Calu3 (cell line): Measurements from ENCODE around the gene RMI1. TPM values are rescaled to one million over a fixed set of nuclear protein-coding genes. Genes with fewer than 3 reads are reported as not detected.

Experiments
- BruUV-seq: library from RNA; stranded (reverse); fragments of 400-500 nt; replicated peaks from 2 replicates; lab custom pipeline; 2021; lab: Mats Ljungman, UMichigan
- CTCF ChIA-PET: fragments of 300-600 bp; sonication (Branson Sonifier 250); formaldehyde crosslinking; loops from one replicate; lab custom pipeline; 2022; ENCODE audit warnings: antibody characterized with exemption; lab: Charles Lee
- DNase-seq: peaks from one replicate; pipeline ENCODE4 v3.0.0; 2022
- H3K27ac Mint-ChIP-seq: one replicate; pipeline ENCODE4 v1.8.0; 2022; ENCODE audit warnings: mixed read lengths; ENCODE audit not compliant: unreplicated experiment
- H3K27me3 Mint-ChIP-seq: one replicate; pipeline ENCODE4 v1.8.0; 2022; ENCODE audit warnings: mixed read lengths; ENCODE audit not compliant: unreplicated experiment
- H3K36me3 Mint-ChIP-seq: one replicate; pipeline ENCODE4 v1.8.0; 2022; ENCODE audit warnings: mild to moderate bottlenecking, moderate library complexity, mixed read lengths; ENCODE audit not compliant: insufficient read depth, unreplicated experiment
- H3K4me1 Mint-ChIP-seq: one replicate; pipeline ENCODE4 v1.8.0; 2022; ENCODE audit warnings: mild to moderate bottlenecking, low read depth, mixed read lengths; ENCODE audit not compliant: unreplicated experiment
- H3K4me3 Mint-ChIP-seq: one replicate; pipeline ENCODE4 v1.8.0; 2022; ENCODE audit warnings: mild to moderate bottlenecking, low read depth, moderate library complexity, mixed read lengths; ENCODE audit not compliant: unreplicated experiment
- H3K9me3 Mint-ChIP-seq: one replicate; pipeline ENCODE4 v1.8.0; 2022; ENCODE audit warnings: low read depth, mixed read lengths; ENCODE audit not compliant: unreplicated experiment
- CTCF ChIP-seq: fragments of 200-600 bp; IDR thresholded peaks from one replicate; pipeline ENCODE4 v1.8.0; 2022; ENCODE audit warnings: antibody characterized with exemption; ENCODE audit not compliant: unreplicated experiment
- intact Hi-C: fragments of 100-400 bp; cut with micrococcal nuclease; formaldehyde crosslinking; loops from one replicate; pipeline ENCODE4 v1.10.0; 2022; ENCODE audit not compliant: unreplicated experiment
- total RNA-seq: library from RNA; stranded (reverse); gene quantifications from 2 replicates; pipeline ENCODE4 v1.2.3, GENCODE V29; 2022

Gene RMI1
- total RNA-seq, 1 experiment from 2014 or later: 15.4 TPM

- Mint-ChIP-seq H3K4me3 (no peak overlapping the region), H3K36me3 (peaks cover 35% of the 10 kb centered on the region), H3K9me3 (no peaks in the 10 kb centered on the region), H3K4me1 (peaks cover 7% of the 10 kb centered on the region), H3K27me3 (no peaks in the 10 kb centered on the region), H3K27ac (no peak overlapping the region)
- no peak for DNase-seq
- no peak for TF ChIP-seq CTCF
- CTCF ChIA-PET: interaction anchor here (0.6 to 1.0 kb wide), 3 partner anchors 12 to 30 kb away, joined by 3 to 4 read pairs (median 3); no protein-coding TSS in a partner anchor
- BruUV-seq: no TSS peak
- intact Hi-C loops: no loop called here
Observed at GRCh38 chr9:83962165-83962564, 18.4 kb upstream of the RMI1 start.

GRCh38 chr9:83964973-83965349, 15.6 kb upstream of the RMI1 start:
- no peaks in the 10 kb centered on the region for H3K27me3 Mint-ChIP-seq
- BruUV-seq: no TSS peak
- H3K4me3 Mint-ChIP-seq: no peak overlapping the region
- CTCF ChIA-PET: no interaction called here
- DNase-seq: no peak
- intact Hi-C loops: no loop called here
- H3K36me3 Mint-ChIP-seq: peaks cover 58% of the 10 kb centered on the region
- H3K4me1 Mint-ChIP-seq: peaks cover 7% of the 10 kb centered on the region
- TF ChIP-seq CTCF: no peak
- H3K9me3 Mint-ChIP-seq: no peaks in the 10 kb centered on the region
- H3K27ac Mint-ChIP-seq: peak overlapping the region; percentile 77

GRCh38 chr9:83965350-83966208, 15.0 kb upstream of the RMI1 start:
- Mint-ChIP-seq H3K4me3 (no peak overlapping the region), H3K27me3 (no peaks in the 10 kb centered on the region), H3K9me3 (no peaks in the 10 kb centered on the region), H3K36me3 (peaks cover 64% of the 10 kb centered on the region), H3K4me1 (peaks cover 7% of the 10 kb centered on the region), H3K27ac (peak overlapping the region; percentile 77)
- TF ChIP-seq CTCF: no peak
- BruUV-seq: no TSS peak
- CTCF ChIA-PET: no interaction called here
- DNase-seq: no peak
- intact Hi-C loops: no loop called here

- Mint-ChIP-seq H3K27ac (peak overlapping the region; percentile 77), H3K4me1 (peaks cover 7% of the 10 kb centered on the region), H3K4me3 (no peak overlapping the region), H3K27me3 (no peaks in the 10 kb centered on the region), H3K36me3 (peaks cover 70% of the 10 kb centered on the region), H3K9me3 (no peaks in the 10 kb centered on the region)
- intact Hi-C loops: no loop called here
- no TSS peak for BruUV-seq
- CTCF ChIA-PET: interaction anchor here (0.6 kb wide), 1 partner anchor 75 kb away, joined by 3 read pairs; no protein-coding TSS in a partner anchor
- TF ChIP-seq CTCF: no peak
- no peak for DNase-seq
Observed at GRCh38 chr9:83966209-83966582, 14.4 kb upstream of the RMI1 start.
